Lung (tissue), 12 donors: Measurements from ENCODE around the gene TMEM171. TPM values are rescaled to one million over a fixed set of nuclear protein-coding genes. Genes with fewer than 3 reads are reported as not detected.

ENCODE experiments used
- ATAC-seq: fragments of 200-7000 bp; cut with Tn5 transposase; one replicate; pipeline ENCODE4 v1.9.1; 2020; ENCODE audit warnings: moderate number of reproducible peaks; ENCODE audit not compliant: insufficient read depth, low FRiP score
- DNase-seq, 3 donors: peaks; one replicate each; pipeline ENCODE4 v3.0.0-alpha.2; 2013 to 2017
- H3K27ac ChIP-seq, 2 donors: one replicate each; pipeline ENCODE4 v1.5.1; 2013; ENCODE audit warnings: mild to moderate bottlenecking in 2 of 2, moderate library complexity in 2 of 2, control low read depth in 1 of 2, inconsistent platforms in 1 of 2, low read depth in 1 of 2, low read length in 1 of 2
- H3K27me3 ChIP-seq, 3 donors: one replicate each; pipeline ENCODE4 v1.5.1; 2013; ENCODE audit warnings: low read length in 2 of 3; ENCODE audit not compliant: control insufficient read depth in 3 of 3, insufficient read depth in 3 of 3
- H3K36me3 ChIP-seq, 4 donors: one replicate each; pipeline ENCODE4 v1.5.1; 2013; ENCODE audit warnings: low read length in 4 of 4, mild to moderate bottlenecking in 1 of 4, moderate library complexity in 1 of 4; ENCODE audit not compliant: control insufficient read depth in 4 of 4, insufficient read depth in 4 of 4
- H3K4me1 ChIP-seq, 5 donors: one replicate each; pipeline ENCODE4 v1.5.1; 2013; ENCODE audit warnings: low read length in 5 of 5, mild to moderate bottlenecking in 2 of 5, moderate library complexity in 1 of 5; ENCODE audit not compliant: control insufficient read depth in 5 of 5, insufficient read depth in 5 of 5
- H3K4me3 ChIP-seq: one replicate; pipeline ENCODE4 v1.5.1; 2013; ENCODE audit warnings: mild to moderate bottlenecking, control low read depth, moderate library complexity
- H3K9ac ChIP-seq, 2 donors: one replicate each; pipeline ENCODE4 v1.5.1; 2013; ENCODE audit warnings: low read length in 2 of 2, control low read depth in 1 of 2; ENCODE audit not compliant: insufficient read depth in 1 of 2
- H3K9me3 ChIP-seq, 4 donors: one replicate each; pipeline ENCODE4 v1.5.1; 2013; ENCODE audit warnings: low read length in 3 of 4, mild to moderate bottlenecking in 1 of 4, moderate library complexity in 1 of 4; ENCODE audit not compliant: control insufficient read depth in 4 of 4, insufficient read depth in 3 of 4
- CTCF ChIP-seq: IDR thresholded peaks from 2 replicates; pipeline ENCODE4 v1.5.1; 2012; ENCODE audit warnings: mild to moderate bottlenecking; ENCODE audit errors: control extremely low read depth, extremely low read depth
- WGBS, 2 donors: extraction: QIAGEN DNeasy Blood & Tissue Kit; methylation state at CpG; one replicate each; pipeline ENCODE4 v1.1.7; 2013; 5-methylcytosine and 5-hydroxymethylcytosine counted together
- polyA plus RNA-seq, 2 donors: library from polyadenylated mRNA; stranded (reverse); fragments of 200-250 nt; gene quantifications; one replicate each; pipeline ENCODE4 v1.2.1, GENCODE V29; 2013
- total RNA-seq, 2 donors: library from RNA; depleted of rRNA in 1 of 2; stranded (reverse); fragments of >200 nt in 1 of 2; gene quantifications; one replicate each; pipeline ENCODE4 v1.2.1, GENCODE V29; 2014 to 2021
- donor health status: control.
- donor health status: control.
- donor health status: Bipolar disorder and iron deficiency.
- donor health status: healthy.
- donor health status: DM: yes; HTN: yes; CAD: no.

The TMEM171 gene
- total and polyA plus RNA-seq, 4 donors = 0.16 to 0.86 (median 0.44) TPM

DNA sequence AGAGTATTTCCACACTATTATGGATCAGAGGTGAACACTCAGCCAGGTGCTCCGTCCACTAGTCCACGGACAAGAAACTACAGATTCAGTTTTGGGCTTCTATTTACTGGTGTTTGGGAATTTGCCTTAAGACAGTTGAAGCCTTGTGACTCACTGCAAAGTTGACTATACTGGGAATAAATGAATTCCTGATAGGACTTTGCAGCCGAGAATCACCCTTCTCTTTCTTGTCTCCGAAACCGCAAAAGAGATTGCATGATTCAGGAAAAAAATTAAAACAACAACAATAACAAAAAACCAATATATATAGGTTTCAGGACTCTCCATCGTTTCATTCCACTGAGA, 716 bp downstream of the TMEM171 start:
- peaks cover 4 to 40% (median 39%) of the 10 kb centered on the region in 3 donors for H3K27me3 ChIP-seq
- DNase-seq = no peak
- 33 to 41% methylated on average over 6 of the region's 6 CpGs for WGBS, 2 donors
- no peak overlapping the region for H3K4me3 ChIP-seq
- no peak for ATAC-seq
- no peaks in the 10 kb centered on the region for H3K36me3 ChIP-seq
- peaks cover 0 to 11% (median 0%) of the 10 kb centered on the region in 4 donors for H3K9me3 ChIP-seq
- peaks cover 0 to 13% (median 8%) of the 10 kb centered on the region in 5 donors for H3K4me1 ChIP-seq
- TF ChIP-seq CTCF = no peak
- no peak overlapping the region for H3K9ac ChIP-seq
- no peak overlapping the region for H3K27ac ChIP-seq

GRCh38 chr5:73122875-73123810, 2.8 kb downstream of the TMEM171 start:
- H3K36me3 ChIP-seq = no peaks in the 10 kb centered on the region
- peaks cover 0 to 13% (median 8%) of the 10 kb centered on the region in 5 donors for H3K4me1 ChIP-seq
- H3K9me3 ChIP-seq = peaks cover 0 to 6% (median 0%) of the 10 kb centered on the region in 4 donors
- ATAC-seq = no peak
- WGBS, 2 donors = 77 to 83% methylated on average over 18 to 19 of the region's 19 CpGs
- peaks cover 4 to 40% (median 31%) of the 10 kb centered on the region in 3 donors for H3K27me3 ChIP-seq
- DNase-seq = no peak
- TF ChIP-seq CTCF = no peak
- H3K27ac ChIP-seq = no peak overlapping the region
- no peak overlapping the region for H3K4me3 ChIP-seq
- no peak overlapping the region for H3K9ac ChIP-seq

DNA sequence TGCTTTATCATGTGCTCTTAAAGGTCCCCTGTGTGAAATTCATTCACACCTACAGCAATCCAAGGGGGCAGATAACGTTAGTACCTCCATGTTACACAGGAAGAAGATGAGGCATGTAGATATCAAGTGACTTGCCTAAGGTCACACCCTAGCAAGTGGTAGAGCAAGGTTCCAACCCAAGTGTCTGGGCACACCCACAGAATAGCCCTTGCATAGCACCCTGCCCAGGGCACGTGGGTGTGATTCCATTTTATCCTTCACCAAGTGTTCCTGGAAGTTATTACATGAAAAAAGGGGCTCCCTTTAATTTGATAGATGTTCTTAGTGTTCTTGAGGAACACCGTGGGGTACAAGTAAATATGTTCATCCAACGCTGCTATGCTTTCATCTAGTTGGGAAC, 4.9 kb downstream of the TMEM171 start:
- H3K9me3 ChIP-seq = peaks cover 0 to 3% (median 0%) of the 10 kb centered on the region in 4 donors
- DNase-seq (no peak), ATAC-seq (no peak)
- H3K4me3 ChIP-seq = no peak overlapping the region
- H3K4me1 ChIP-seq = peaks cover 0 to 7% (median 4%) of the 10 kb centered on the region in 5 donors
- no peak overlapping the region for H3K9ac ChIP-seq
- no peak for TF ChIP-seq CTCF
- no peaks in the 10 kb centered on the region for H3K36me3 ChIP-seq
- H3K27ac ChIP-seq = no peak overlapping the region
- peaks cover 4 to 33% (median 27%) of the 10 kb centered on the region in 3 donors for H3K27me3 ChIP-seq
- 75 to 91% methylated on average over 4 of the region's 4 CpGs for WGBS, 2 donors
